Measurements from ENCODE around the gene MRAS.

The MRAS gene

GRCh38 chr3:138334608-138335007 is 13.8 kb upstream of the MRAS start:
- no peak for TF ChIP-seq CTCF (IDR thresholded peaks at IDR 0.05; ENCODE audit: low read depth, low read length)
- no peak overlapping the region for H3K4me3 ChIP-seq (ENCODE audit: low read depth, low read length)
- in situ Hi-C loops (cut with HindIII; ENCODE audit: low sequenced_read_pairs): no loop called here
- no peak for DNase-seq (ENCODE audit: low read depth, low spot score)

GRCh38 chr3:138336454-138336999 is 11.9 kb upstream of the MRAS start:
- no peak for TF ChIP-seq CTCF (IDR thresholded peaks at IDR 0.05; ENCODE audit: low read depth, low read length)
- in situ Hi-C loops (cut with HindIII; ENCODE audit: low sequenced_read_pairs): no loop called here
- DNase-seq (ENCODE audit: low read depth, low spot score): no peak
- H3K4me3 ChIP-seq (ENCODE audit: low read depth, low read length): no peak overlapping the region

GRCh38 chr3:138338244-138338643 is 10.1 kb upstream of the MRAS start:
- no peak for DNase-seq (ENCODE audit: low read depth, low spot score)
- TF ChIP-seq CTCF (IDR thresholded peaks at IDR 0.05; ENCODE audit: low read depth, low read length): no peak
- in situ Hi-C loops (cut with HindIII; ENCODE audit: low sequenced_read_pairs): no loop called here
- H3K4me3 ChIP-seq (ENCODE audit: low read depth, low read length): no peak overlapping the region

GRCh38 chr3:138338811-138339210 is 9.6 kb upstream of the MRAS start:
- in situ Hi-C loops (cut with HindIII; ENCODE audit: low sequenced_read_pairs): no loop called here

GRCh38 chr3:138340511-138340910 is 7.9 kb upstream of the MRAS start:
- no peak for DNase-seq (ENCODE audit: low read depth, low spot score)
- in situ Hi-C loops (cut with HindIII; ENCODE audit: low sequenced_read_pairs): no loop called here
- H3K4me3 ChIP-seq (ENCODE audit: low read depth, low read length): no peak overlapping the region
- TF ChIP-seq CTCF (IDR thresholded peaks at IDR 0.05; ENCODE audit: low read depth, low read length): no peak

More at GRCh38 chr3:138338811-138339210, 9.6 kb upstream of the MRAS start:
- no peak for DNase-seq (ENCODE audit: low read depth, low spot score)
- no peak overlapping the region for H3K4me3 ChIP-seq (ENCODE audit: low read depth, low read length)
- no peak for TF ChIP-seq CTCF (IDR thresholded peaks at IDR 0.05; ENCODE audit: low read depth, low read length)

- no peak overlapping the region for H3K4me3 ChIP-seq (ENCODE audit: low read depth, low read length)
- DNase-seq (ENCODE audit: low read depth, low spot score): no peak
- TF ChIP-seq CTCF (IDR thresholded peaks at IDR 0.05; ENCODE audit: low read depth, low read length): no peak
- in situ Hi-C loops (cut with HindIII; ENCODE audit: low sequenced_read_pairs): no loop called here
These were observed 3.6 kb upstream of the MRAS start for GRCh38 chr3:138344754-138345153.

Measured in astrocyte of the spinal cord (primary cell).